ENCODE results near the gene ANHX. TPM values are rescaled to one million over a fixed set of nuclear protein-coding genes. Genes with fewer than 3 reads are reported as not detected.

Gene ANHX
- total RNA-seq, 1 experiment from 2014 or later = not detected

GRCh38 chr12:133231001-133231400 lies 4.7 kb downstream of the ANHX start:
- no peak overlapping the region for H3K4me2 ChIP-seq
- no peaks in the 10 kb centered on the region for H4K20me1 ChIP-seq (ENCODE audit: insufficient read depth)
- H3K27me3 ChIP-seq (ENCODE audit: insufficient read depth, low read depth) = no peaks in the 10 kb centered on the region
- H3K4me3 ChIP-seq = no peak overlapping the region
- H3K79me2 ChIP-seq (ENCODE audit: low read depth) = no peaks in the 10 kb centered on the region
- H3K9me3 ChIP-seq (ENCODE audit: insufficient read depth, low read depth) = no peaks in the 10 kb centered on the region
- H2AFZ ChIP-seq = no peak overlapping the region
- no peaks in the 10 kb centered on the region for H3F3A ChIP-seq (ENCODE audit: insufficient read depth, low read depth)
- TF ChIP-seq EZH2 (IDR thresholded peaks at IDR 0.05; ENCODE audit: low read depth) = no peak
- TF ChIP-seq, protein P1, sequence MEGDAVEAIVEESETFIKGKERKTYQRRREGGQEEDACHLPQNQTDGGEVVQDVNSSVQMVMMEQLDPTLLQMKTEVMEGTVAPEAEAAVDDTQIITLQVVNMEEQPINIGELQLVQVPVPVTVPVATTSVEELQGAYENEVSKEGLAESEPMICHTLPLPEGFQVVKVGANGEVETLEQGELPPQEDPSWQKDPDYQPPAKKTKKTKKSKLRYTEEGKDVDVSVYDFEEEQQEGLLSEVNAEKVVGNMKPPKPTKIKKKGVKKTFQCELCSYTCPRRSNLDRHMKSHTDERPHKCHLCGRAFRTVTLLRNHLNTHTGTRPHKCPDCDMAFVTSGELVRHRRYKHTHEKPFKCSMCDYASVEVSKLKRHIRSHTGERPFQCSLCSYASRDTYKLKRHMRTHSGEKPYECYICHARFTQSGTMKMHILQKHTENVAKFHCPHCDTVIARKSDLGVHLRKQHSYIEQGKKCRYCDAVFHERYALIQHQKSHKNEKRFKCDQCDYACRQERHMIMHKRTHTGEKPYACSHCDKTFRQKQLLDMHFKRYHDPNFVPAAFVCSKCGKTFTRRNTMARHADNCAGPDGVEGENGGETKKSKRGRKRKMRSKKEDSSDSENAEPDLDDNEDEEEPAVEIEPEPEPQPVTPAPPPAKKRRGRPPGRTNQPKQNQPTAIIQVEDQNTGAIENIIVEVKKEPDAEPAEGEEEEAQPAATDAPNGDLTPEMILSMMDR (conservative IDR thresholded peaks at IDR 0.05) = no peak
- H3K27ac ChIP-seq = no peak overlapping the region
- POLR2A ChIA-PET (ENCODE audit: unreplicated experiment) = no interaction called here
- CTCF ChIA-PET = interaction anchor here (0.6 kb wide), 1 partner anchor 256 kb away, joined by 10 read pairs; no protein-coding TSS in a partner anchor
- no peaks in the 10 kb centered on the region for H3K36me3 ChIP-seq (ENCODE audit: low read depth)
- no peaks in the 10 kb centered on the region for H3K4me1 ChIP-seq (replicated peaks; ENCODE audit: insufficient read depth)
- intact Hi-C loops (cut with micrococcal nuclease; ENCODE audit: unreplicated experiment) = no loop called here
- BruUV-seq (replicated peaks) = no TSS peak
- DNase-seq = no peak
- no peaks in the 10 kb centered on the region for H3K9me2 ChIP-seq (ENCODE audit: insufficient read depth)

DNA sequence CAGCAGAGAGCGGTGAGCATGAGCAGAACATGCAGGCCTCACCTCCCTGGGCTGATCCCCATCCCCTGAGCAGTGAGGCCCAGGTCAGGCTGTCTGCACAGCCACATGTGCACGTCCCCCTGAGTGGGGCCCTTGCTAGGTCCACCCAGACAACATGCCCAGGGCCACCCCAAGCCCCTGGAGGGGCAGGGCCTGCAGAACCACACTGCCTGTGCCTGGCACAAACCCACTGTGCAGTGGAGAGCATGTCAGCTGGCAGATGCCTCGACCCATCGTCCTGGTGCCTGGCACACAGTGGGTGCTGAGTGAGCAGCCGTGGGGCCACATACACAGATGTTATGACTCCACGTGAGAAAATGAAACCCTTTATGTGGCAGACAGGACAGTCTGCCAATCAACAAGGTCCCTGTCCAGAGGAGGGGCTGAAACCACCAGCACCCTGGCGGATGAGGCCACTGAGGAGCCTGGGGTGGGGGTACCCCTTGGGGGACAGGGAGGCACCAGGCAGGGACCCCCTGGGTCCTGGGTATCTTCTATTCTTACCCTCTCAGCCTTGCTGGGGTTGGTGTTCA lies 8.3 kb downstream of the ANHX start:
- Histone ChIP-seq H3K27ac (no peak overlapping the region), H3K36me3 (ENCODE audit: low read depth) (no peaks in the 10 kb centered on the region), H4K20me1 (ENCODE audit: insufficient read depth) (no peaks in the 10 kb centered on the region), H3K9me2 (ENCODE audit: insufficient read depth) (no peaks in the 10 kb centered on the region), H3K4me2 (no peak overlapping the region), H3K79me2 (ENCODE audit: low read depth) (no peaks in the 10 kb centered on the region), H3K9me3 (ENCODE audit: insufficient read depth, low read depth) (no peaks in the 10 kb centered on the region; the same call in 1 of the 2 replicates), H3K27me3 (ENCODE audit: insufficient read depth, low read depth) (no peaks in the 10 kb centered on the region), H3K4me1 (replicated peaks; ENCODE audit: insufficient read depth) (no peaks in the 10 kb centered on the region), H3K4me3 (no peak overlapping the region), H3F3A (ENCODE audit: insufficient read depth, low read depth) (no peaks in the 10 kb centered on the region), H2AFZ (no peak overlapping the region)
- POLR2A ChIA-PET (ENCODE audit: unreplicated experiment) = no interaction called here
- no peak for DNase-seq
- CTCF ChIA-PET = no interaction called here
- TF ChIP-seq, protein P1 (conservative IDR thresholded peaks at IDR 0.05) = no peak
- TF ChIP-seq EZH2 (IDR thresholded peaks at IDR 0.05; ENCODE audit: low read depth) = no peak
- intact Hi-C loops (cut with micrococcal nuclease; ENCODE audit: unreplicated experiment) = no loop called here
- no TSS peak for BruUV-seq (replicated peaks)

DNA sequence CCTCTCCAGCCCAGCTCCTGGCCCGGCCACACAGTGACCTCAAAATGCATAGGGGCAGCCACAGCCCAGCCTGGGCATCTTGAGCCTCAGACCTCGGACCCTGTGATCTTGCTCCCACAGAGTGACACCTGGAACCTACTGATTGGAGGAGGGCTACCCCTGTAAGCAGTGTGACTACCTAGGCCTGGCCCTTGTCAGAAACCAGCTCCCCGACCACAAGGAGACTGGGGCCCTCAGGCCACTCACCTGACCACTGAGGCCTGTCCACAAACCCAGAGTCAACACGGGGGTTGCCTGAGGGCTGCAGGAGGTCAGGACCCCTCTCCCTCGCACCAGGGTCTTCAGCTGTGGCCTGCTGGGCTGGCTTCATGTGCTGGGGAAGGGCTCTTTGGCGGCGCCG lies 9.0 kb downstream of the ANHX start:
- H3K79me2 ChIP-seq (ENCODE audit: low read depth) = no peaks in the 10 kb centered on the region
- CTCF ChIA-PET = no interaction called here
- BruUV-seq (replicated peaks) = no TSS peak
- no peak overlapping the region for H2AFZ ChIP-seq
- no peaks in the 10 kb centered on the region for H3K9me2 ChIP-seq (ENCODE audit: insufficient read depth)
- no peaks in the 10 kb centered on the region for H3K36me3 ChIP-seq (ENCODE audit: low read depth)
- H3K4me3 ChIP-seq = no peak overlapping the region
- no peaks in the 10 kb centered on the region for H3F3A ChIP-seq (ENCODE audit: insufficient read depth, low read depth)
- H3K4me1 ChIP-seq (replicated peaks; ENCODE audit: insufficient read depth) = no peaks in the 10 kb centered on the region
- intact Hi-C loops (cut with micrococcal nuclease; ENCODE audit: unreplicated experiment) = no loop called here
- no peaks in the 10 kb centered on the region for H4K20me1 ChIP-seq (ENCODE audit: insufficient read depth)
- TF ChIP-seq EZH2 (IDR thresholded peaks at IDR 0.05; ENCODE audit: low read depth) = no peak
- TF ChIP-seq, protein P1 (conservative IDR thresholded peaks at IDR 0.05) = no peak
- H3K9me3 ChIP-seq (ENCODE audit: insufficient read depth, low read depth) = no peaks in the 10 kb centered on the region; the same call in 1 of the 2 replicates
- H3K4me2 ChIP-seq = no peak overlapping the region
- no peak for DNase-seq
- POLR2A ChIA-PET (ENCODE audit: unreplicated experiment) = no interaction called here
- no peaks in the 10 kb centered on the region for H3K27me3 ChIP-seq (ENCODE audit: insufficient read depth, low read depth)
- no peak overlapping the region for H3K27ac ChIP-seq

All from PC-9 (cell line).